Measurements from ENCODE around the gene TDG. TPM values are rescaled to one million over a fixed set of nuclear protein-coding genes. Genes with fewer than 3 reads are reported as not detected.
A peak's percentile ranks its signal among the peaks of the same experiment; 100 is the strongest.

TDG gene
- total and polyA plus RNA-seq, 10 of the 15 experiments (the other 5 are each of a cell fraction or from before 2014, with no cell fraction given) = 29.7 to 68.8 (median 51.2) TPM

DNA sequence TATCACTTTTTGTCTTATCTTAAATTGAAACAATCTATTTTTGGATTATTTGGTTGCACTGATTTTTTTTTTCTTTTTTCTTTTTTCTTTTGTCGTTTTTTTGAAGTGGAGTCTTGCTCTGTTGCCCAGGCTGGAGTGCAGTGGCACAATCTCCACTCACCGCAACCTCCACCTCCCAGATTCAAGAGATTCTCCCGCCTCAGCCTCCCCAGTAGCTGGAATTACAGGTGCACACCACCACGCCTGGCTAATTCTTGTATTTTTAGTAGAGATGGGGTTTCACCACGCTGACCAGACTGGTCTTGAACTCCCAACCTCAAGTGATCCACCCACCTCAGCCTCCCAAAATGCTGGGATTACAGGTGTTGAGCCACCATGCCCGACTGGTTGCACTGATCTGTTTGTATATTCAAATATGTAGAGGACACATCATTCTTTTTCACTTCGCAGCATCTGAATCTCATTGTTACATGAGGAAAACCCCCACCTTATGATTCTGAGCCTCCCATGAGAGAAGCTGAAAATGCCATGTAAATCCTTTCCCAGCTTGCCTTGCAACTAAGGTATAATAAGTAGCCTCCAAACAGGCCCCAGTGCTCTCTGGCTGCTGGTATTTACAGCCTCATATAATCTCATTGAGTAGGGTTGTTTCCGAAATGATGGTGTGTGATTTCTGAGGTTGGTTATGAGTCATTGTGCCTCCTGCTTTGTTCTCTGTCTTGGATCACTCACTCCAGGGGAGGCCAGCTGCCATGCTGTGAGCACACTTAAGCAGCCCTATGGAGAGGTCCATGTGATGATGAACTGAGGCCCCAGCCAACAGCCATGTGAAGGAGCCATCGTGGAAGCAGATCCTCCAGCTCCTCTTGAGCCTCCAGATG, 40.7 kb upstream of the TDG start:
- ATAC-seq (peak; percentile 60), FAIRE-seq (peak; percentile 85), DNase-seq (ENCODE audit: low read depth, low spot score) (peak; percentile 96)
- peaks cover 23% of the 10 kb centered on the region for H3K79me2 ChIP-seq (ENCODE audit: control insufficient read depth, insufficient read depth, low read length)
- H3K4me1 ChIP-seq (ENCODE audit: control insufficient read depth, insufficient read depth, low read length) = peaks cover 24% of the 10 kb centered on the region
- CTCF ChIA-PET = interaction anchor here (0.7 to 5.2 kb wide), 14 partner anchors 8 to 211 kb away, joined by 3 to 33 read pairs (median 4); partner anchors contain the start of gene TDG
- RAD21 ChIA-PET (ENCODE audit: unreplicated experiment) = interaction anchor here (0.6 to 7.4 kb wide), 10 partner anchors 11 to 184 kb away, joined by 3 to 121 read pairs (median 6); partner anchors contain the start of gene TDG
- POLR2A ChIA-PET = interaction anchor here (1.0 to 7.1 kb wide), 8 partner anchors 9 to 211 kb away, joined by 3 to 73 read pairs (median 4); partner anchors contain the start of gene TDG
- H2AFZ ChIP-seq (ENCODE audit: control insufficient read depth, low read depth, low read length) = peak overlapping the region; percentile 73
- no peaks in the 10 kb centered on the region for H3K36me3 ChIP-seq (ENCODE audit: control insufficient read depth in 2 of 2, insufficient read depth in 2 of 2, low read length in 1 of 2)
- peak overlapping the region; percentile 81 for H3K4me2 ChIP-seq (ENCODE audit: control insufficient read depth, insufficient read depth)
- peak overlapping the region; percentile 74 for H3K27ac ChIP-seq (ENCODE audit: control insufficient read depth, insufficient read depth)
- H3K27me3 ChIP-seq (replicated peaks in 1 of 2; ENCODE audit: control insufficient read depth in 2 of 2, insufficient read depth in 2 of 2, low read length in 1 of 2) = no peaks in the 10 kb centered on the region
- BruUV-seq (replicated peaks) = no TSS peak
- in situ Hi-C loops (cut with MboI) = no loop called here
- WGBS (ENCODE audit: insufficient coverage, insufficient replicate concordance, low lambda C conversion rate, missing lambda C conversion rate) = 1% methylated on average over 9 of the region's 9 CpGs
- no peaks in the 10 kb centered on the region for H4K20me1 ChIP-seq (ENCODE audit: control insufficient read depth, insufficient read depth)
- H3K9ac ChIP-seq (ENCODE audit: control insufficient read depth, insufficient read depth, low read length) = peak overlapping the region; percentile 56
- SMC1A ChIA-PET (ENCODE audit: uncharacterized antibody, unreplicated experiment) = interaction anchor here (0.6 to 9.4 kb wide), 14 partner anchors 8 to 571 kb away, joined by 3 to 125 read pairs (median 6); no protein-coding TSS in a partner anchor
- intact Hi-C loops (cut with micrococcal nuclease; ENCODE audit: unreplicated experiment) = no loop called here
- H3K9me3 ChIP-seq (replicated peaks; ENCODE audit: control insufficient read depth, insufficient read depth, low read length) = no peaks in the 10 kb centered on the region
- H3K4me3 ChIP-seq = peak overlapping the region; percentile 56
- TF ChIP-seq CHD1 (IDR thresholded peaks at IDR 0.05; ENCODE audit: low read depth, low read length) (peak; percentile 49; the same call in 1 of the 2 replicates), EP300 (IDR thresholded peaks at IDR 0.05; ENCODE audit: borderline replicate concordance in 1 of 2, control insufficient read depth in 1 of 2, low read depth in 2 of 2, low read length in 2 of 2) (peak; percentile 71 to 77; a peak in 2 of 4 replicates), ZNF687 (IDR thresholded peaks at IDR 0.05) (peak; percentile 84), RFX5 (IDR thresholded peaks at IDR 0.05; ENCODE audit: low read depth, low read length) (no peak), TARDBP (IDR thresholded peaks at IDR 0.05; ENCODE audit: borderline replicate concordance) (0 out of 2 replicates have a peak, but pooled peaks have one; percentile 48), STAT1 (conservative IDR thresholded peaks at IDR 0.05) (no peak), PAX8 (IDR thresholded peaks at IDR 0.05) (no peak), GATAD2B (conservative IDR thresholded peaks at IDR 0.05; ENCODE audit: low read depth) (no peak; the same call in 1 of the 2 replicates), ETV6 (conservative IDR thresholded peaks at IDR 0.05 in 1 of 2, IDR thresholded peaks at IDR 0.05 in 1 of 2; ENCODE audit: borderline replicate concordance in 1 of 2, low read depth in 1 of 2) (peak in 1 of 2 experiments; percentile 85; a peak in 2 of 4 replicates), ZBED1 (IDR thresholded peaks at IDR 0.05; ENCODE audit: borderline replicate concordance) (peak; percentile 88; the same call in 1 of the 2 replicates), YY1 (IDR thresholded peaks at IDR 0.05; ENCODE audit: low read depth, low read length) (peak; percentile 87)
- TF ChIP-seq, protein P1, sequence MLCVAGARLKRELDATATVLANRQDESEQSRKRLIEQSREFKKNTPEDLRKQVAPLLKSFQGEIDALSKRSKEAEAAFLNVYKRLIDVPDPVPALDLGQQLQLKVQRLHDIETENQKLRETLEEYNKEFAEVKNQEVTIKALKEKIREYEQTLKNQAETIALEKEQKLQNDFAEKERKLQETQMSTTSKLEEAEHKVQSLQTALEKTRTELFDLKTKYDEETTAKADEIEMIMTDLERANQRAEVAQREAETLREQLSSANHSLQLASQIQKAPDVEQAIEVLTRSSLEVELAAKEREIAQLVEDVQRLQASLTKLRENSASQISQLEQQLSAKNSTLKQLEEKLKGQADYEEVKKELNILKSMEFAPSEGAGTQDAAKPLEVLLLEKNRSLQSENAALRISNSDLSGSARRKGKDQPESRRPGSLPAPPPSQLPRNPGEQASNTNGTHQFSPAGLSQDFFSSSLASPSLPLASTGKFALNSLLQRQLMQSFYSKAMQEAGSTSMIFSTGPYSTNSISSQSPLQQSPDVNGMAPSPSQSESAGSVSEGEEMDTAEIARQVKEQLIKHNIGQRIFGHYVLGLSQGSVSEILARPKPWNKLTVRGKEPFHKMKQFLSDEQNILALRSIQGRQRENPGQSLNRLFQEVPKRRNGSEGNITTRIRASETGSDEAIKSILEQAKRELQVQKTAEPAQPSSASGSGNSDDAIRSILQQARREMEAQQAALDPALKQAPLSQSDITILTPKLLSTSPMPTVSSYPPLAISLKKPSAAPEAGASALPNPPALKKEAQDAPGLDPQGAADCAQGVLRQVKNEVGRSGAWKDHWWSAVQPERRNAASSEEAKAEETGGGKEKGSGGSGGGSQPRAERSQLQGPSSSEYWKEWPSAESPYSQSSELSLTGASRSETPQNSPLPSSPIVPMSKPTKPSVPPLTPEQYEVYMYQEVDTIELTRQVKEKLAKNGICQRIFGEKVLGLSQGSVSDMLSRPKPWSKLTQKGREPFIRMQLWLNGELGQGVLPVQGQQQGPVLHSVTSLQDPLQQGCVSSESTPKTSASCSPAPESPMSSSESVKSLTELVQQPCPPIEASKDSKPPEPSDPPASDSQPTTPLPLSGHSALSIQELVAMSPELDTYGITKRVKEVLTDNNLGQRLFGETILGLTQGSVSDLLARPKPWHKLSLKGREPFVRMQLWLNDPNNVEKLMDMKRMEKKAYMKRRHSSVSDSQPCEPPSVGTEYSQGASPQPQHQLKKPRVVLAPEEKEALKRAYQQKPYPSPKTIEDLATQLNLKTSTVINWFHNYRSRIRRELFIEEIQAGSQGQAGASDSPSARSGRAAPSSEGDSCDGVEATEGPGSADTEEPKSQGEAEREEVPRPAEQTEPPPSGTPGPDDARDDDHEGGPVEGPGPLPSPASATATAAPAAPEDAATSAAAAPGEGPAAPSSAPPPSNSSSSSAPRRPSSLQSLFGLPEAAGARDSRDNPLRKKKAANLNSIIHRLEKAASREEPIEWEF (IDR thresholded peaks at IDR 0.05; ENCODE audit: insufficient replicate concordance, low read depth, low read length) = no peak

Measured in GM12878 (cell line).